IMR-90 (cell line): ENCODE measurements around the gene KCNK15. TPM values are rescaled to one million over a fixed set of nuclear protein-coding genes. Genes with fewer than 3 reads are reported as not detected.

Experiments used
- ATAC-seq: fragments of 200-7000 bp; cut with Tn5 transposase; 2 replicates; pipeline ENCODE4 v1.9.1; 2020; ENCODE audit warnings: low read depth, mild to moderate bottlenecking, moderate library complexity
- BruUV-seq: library from RNA; stranded (reverse); fragments of 400-500 nt; replicated peaks from 2 replicates; lab custom pipeline; 2021; lab: Mats Ljungman, UMichigan
- CTCF ChIA-PET: fragments of 300-600 bp; formaldehyde crosslinking; extraction: SDS; loops from one replicate; lab custom pipeline; 2021; ENCODE audit warnings: antibody characterized with exemption; lab: Yijun Ruan, JAX
- POLR2A ChIA-PET: fragments of 300-600 bp; sonication (Branson Sonifier 250); formaldehyde crosslinking; loops from one replicate; lab custom pipeline; 2022; ENCODE audit warnings: antibody characterized with exemption; ENCODE audit not compliant: unreplicated experiment; lab: Charles Lee
- DNase-seq: peaks from one replicate; pipeline ENCODE4 v3.0.0; 2013
- H2AFZ ChIP-seq: replicated peaks from 2 replicates; pipeline ENCODE3; 2013; ENCODE audit warnings: low read length, mild to moderate bottlenecking; ENCODE audit not compliant: poor library complexity
- H2AK5ac ChIP-seq: 2 replicates; pipeline ENCODE4 v1.6.1; 2013; ENCODE audit warnings: low read depth, low read length, inconsistent platforms
- H2AK9ac ChIP-seq: replicated peaks from 2 replicates; pipeline ENCODE3; 2013; ENCODE audit warnings: mild to moderate bottlenecking, low read depth, low read length, moderate library complexity; ENCODE audit not compliant: poor library complexity
- H2BK120ac ChIP-seq: 2 replicates; pipeline ENCODE4 v1.6.1; 2013; ENCODE audit warnings: low read depth, low read length, inconsistent platforms
- H2BK15ac ChIP-seq: 3 replicates; pipeline ENCODE4 v1.6.1; 2013; ENCODE audit warnings: low read depth, low read length, inconsistent platforms
- H2BK20ac ChIP-seq: 2 replicates; pipeline ENCODE4 v1.6.1; 2013; ENCODE audit warnings: low read depth, mild to moderate bottlenecking, inconsistent platforms, low read length, moderate library complexity
- H2BK5ac ChIP-seq: 2 replicates; pipeline ENCODE4 v1.6.1; 2013; ENCODE audit warnings: mild to moderate bottlenecking, low read depth, low read length, inconsistent platforms; ENCODE audit not compliant: poor library complexity, severe bottlenecking
- H3K14ac ChIP-seq: replicated peaks from 2 replicates; pipeline ENCODE4 v1.6.1; 2013; ENCODE audit warnings: low read depth, low read length, inconsistent platforms
- H3K18ac ChIP-seq: 2 replicates; pipeline ENCODE4 v1.6.1; 2013; ENCODE audit warnings: low read depth, low read length, control low read depth
- H3K23ac ChIP-seq: 2 replicates; pipeline ENCODE4 v1.6.1; 2013; ENCODE audit warnings: low read depth, low read length, inconsistent platforms
- H3K27ac ChIP-seq: 2 replicates; pipeline ENCODE4 v1.5.1; 2013; ENCODE audit warnings: mild to moderate bottlenecking, control low read depth, low read length; ENCODE audit not compliant: insufficient read depth
- H3K27me3 ChIP-seq: 2 replicates; pipeline ENCODE4 v1.6.1; 2013; ENCODE audit warnings: low read length; ENCODE audit not compliant: control insufficient read depth, insufficient read depth
- H3K36me3 ChIP-seq: 2 replicates; pipeline ENCODE4 v1.6.1; 2013; ENCODE audit warnings: low read length, mixed read lengths; ENCODE audit not compliant: control insufficient read depth, insufficient read depth
- H3K4ac ChIP-seq: 2 replicates; pipeline ENCODE4 v1.6.1; 2013; ENCODE audit warnings: low read depth, low read length, inconsistent platforms
- H3K4me1 ChIP-seq: 2 replicates; pipeline ENCODE4 v1.6.1; 2013; ENCODE audit warnings: low read length, mixed read lengths; ENCODE audit not compliant: control insufficient read depth, insufficient read depth
- H3K4me2 ChIP-seq: 2 replicates; pipeline ENCODE4 v1.6.1; 2013; ENCODE audit warnings: low read depth, mild to moderate bottlenecking, control low read depth, low read length, moderate library complexity
- H3K4me3 ChIP-seq: 2 replicates; pipeline ENCODE4 v1.5.1; 2013; ENCODE audit warnings: low read depth, mild to moderate bottlenecking, control low read depth, low read length, moderate library complexity; ENCODE audit not compliant: insufficient read depth
- H3K56ac ChIP-seq: 2 replicates; pipeline ENCODE4 v1.6.1; 2013; ENCODE audit warnings: low read length, inconsistent platforms; ENCODE audit not compliant: insufficient read depth; ENCODE audit errors: extremely low read depth
- H3K79me1 ChIP-seq, 2 experiments: 2 replicates each; pipeline ENCODE4 v1.6.1; 2013; ENCODE audit warnings: low read length in 2 of 2, inconsistent platforms in 1 of 2, low read depth in 1 of 2
- H3K9ac ChIP-seq: 2 replicates; pipeline ENCODE4 v1.6.1; 2013; ENCODE audit warnings: low read depth, low read length, control low read depth
- H3K9me1 ChIP-seq: 2 replicates; pipeline ENCODE4 v1.6.1; 2013; ENCODE audit warnings: low read length, inconsistent platforms; ENCODE audit not compliant: insufficient read depth
- H3K9me3 ChIP-seq: 2 replicates; pipeline ENCODE4 v1.6.1; 2013; ENCODE audit warnings: low read length; ENCODE audit not compliant: control insufficient read depth, insufficient read depth
- H4K20me1 ChIP-seq: 2 replicates; pipeline ENCODE4 v1.6.1; 2013; ENCODE audit warnings: low read length, inconsistent platforms; ENCODE audit not compliant: insufficient read depth
- H4K5ac ChIP-seq: 2 replicates; pipeline ENCODE4 v1.6.1; 2013; ENCODE audit warnings: mild to moderate bottlenecking, low read depth, low read length, control low read depth
- H4K8ac ChIP-seq, 2 experiments: 2 replicates each; pipeline ENCODE4 v1.6.1; 2013; ENCODE audit warnings: low read depth in 2 of 2, low read length in 2 of 2, control low read depth in 1 of 2, inconsistent platforms in 1 of 2
- H4K91ac ChIP-seq: 2 replicates; pipeline ENCODE4 v1.6.1; 2013; ENCODE audit warnings: low read depth, low read length, inconsistent platforms; ENCODE audit not compliant: insufficient read depth
- BHLHE40 ChIP-seq: fragments of 150-350 bp; IDR thresholded peaks from 2 replicates; pipeline ENCODE4 v1.6.1; 2016; ENCODE audit warnings: mild to moderate bottlenecking, low read depth, low read length
- MAFK ChIP-seq: IDR thresholded peaks from 2 replicates; pipeline ENCODE4 v1.6.1; 2012; ENCODE audit warnings: low read depth, low read length, improper control_type of control experiment
- MAZ ChIP-seq: IDR thresholded peaks from 2 replicates; pipeline ENCODE4 v1.6.1; 2012; ENCODE audit warnings: low read depth, mild to moderate bottlenecking, low read length, improper control_type of control experiment, moderate library complexity, borderline replicate concordance
- MXI1 ChIP-seq: IDR thresholded peaks from 2 replicates; pipeline ENCODE4 v1.6.1; 2012; ENCODE audit warnings: low read depth, mild to moderate bottlenecking, low read length, moderate library complexity, borderline replicate concordance
- RAD21 ChIP-seq: IDR thresholded peaks from 2 replicates; pipeline ENCODE4 v1.6.1; 2012; ENCODE audit warnings: low read length, improper control_type of control experiment
- RFX5 ChIP-seq: IDR thresholded peaks from 2 replicates; pipeline ENCODE4 v1.8.0; 2012; ENCODE audit warnings: low read depth, mild to moderate bottlenecking, low read length, moderate library complexity
- SMC3 ChIP-seq: fragments of 150-350 bp; IDR thresholded peaks from 2 replicates; pipeline ENCODE4 v1.6.1; 2016; ENCODE audit warnings: low read depth, mild to moderate bottlenecking, antibody characterized with exemption, low read length, moderate library complexity
- WGBS, 2 experiments: methylation state at CpG; one replicate each; pipeline versions ENCODE4 v1.1.5 to v1.1.7; 2013; ENCODE audit warnings: missing lambda C conversion rate in 2 of 2; ENCODE audit not compliant: insufficient read length in 1 of 2; ENCODE audit errors: extremely low coverage in 2 of 2; 5-methylcytosine and 5-hydroxymethylcytosine counted together
- dilution Hi-C: fragments of 300-500 bp; cut with HindIII; formaldehyde crosslinking; loops from one replicate; pipeline ENCODE4 v1.14.3; 2018; ENCODE audit warnings: low sequenced_read_pairs; ENCODE audit not compliant: unreplicated experiment
- in situ Hi-C: fragments of 300-500 bp; cut with MboI; formaldehyde crosslinking; loops from 3 replicates; pipeline ENCODE4 v1.14.3; 2019; ENCODE audit warnings: low sequenced_read_pairs, inconsistent platforms, mixed read lengths
- intact Hi-C: fragments of 100-400 bp; cut with micrococcal nuclease; formaldehyde crosslinking; loops from 2 replicates; pipeline ENCODE4 v1.10.0; 2022
- polyA plus RNA-seq, 3 experiments: library from polyadenylated mRNA; depleted of rRNA; stranded (reverse); fragments of >200 nt; gene quantifications; 2 replicates each; pipeline ENCODE4 v1.2.3, GENCODE V29; 2012; ENCODE audit warnings: low replicate concordance in 1 of 3
- total RNA-seq: library from RNA; depleted of rRNA; stranded (reverse); fragments of >200 nt; gene quantifications from 2 replicates; pipeline ENCODE4 v1.2.3, GENCODE V29; 2012
- TF ChIP-seq, protein P1 (sequence below): fragments of 150-350 bp; IDR thresholded peaks from 2 replicates; pipeline ENCODE4 v1.6.1; 2016; ENCODE audit warnings: low read depth, mild to moderate bottlenecking, low read length, moderate library complexity, borderline replicate concordance
- TF ChIP-seq, protein P2 (sequence below): fragments of 150-350 bp; IDR thresholded peaks from 2 replicates; pipeline ENCODE4 v1.6.1; 2017; ENCODE audit warnings: mild to moderate bottlenecking, antibody characterized with exemption, low read length, low read depth

Gene KCNK15
- total and polyA plus RNA-seq, 2 of the 4 experiments (the other 2 are of a cell fraction), result not detected

DNA sequence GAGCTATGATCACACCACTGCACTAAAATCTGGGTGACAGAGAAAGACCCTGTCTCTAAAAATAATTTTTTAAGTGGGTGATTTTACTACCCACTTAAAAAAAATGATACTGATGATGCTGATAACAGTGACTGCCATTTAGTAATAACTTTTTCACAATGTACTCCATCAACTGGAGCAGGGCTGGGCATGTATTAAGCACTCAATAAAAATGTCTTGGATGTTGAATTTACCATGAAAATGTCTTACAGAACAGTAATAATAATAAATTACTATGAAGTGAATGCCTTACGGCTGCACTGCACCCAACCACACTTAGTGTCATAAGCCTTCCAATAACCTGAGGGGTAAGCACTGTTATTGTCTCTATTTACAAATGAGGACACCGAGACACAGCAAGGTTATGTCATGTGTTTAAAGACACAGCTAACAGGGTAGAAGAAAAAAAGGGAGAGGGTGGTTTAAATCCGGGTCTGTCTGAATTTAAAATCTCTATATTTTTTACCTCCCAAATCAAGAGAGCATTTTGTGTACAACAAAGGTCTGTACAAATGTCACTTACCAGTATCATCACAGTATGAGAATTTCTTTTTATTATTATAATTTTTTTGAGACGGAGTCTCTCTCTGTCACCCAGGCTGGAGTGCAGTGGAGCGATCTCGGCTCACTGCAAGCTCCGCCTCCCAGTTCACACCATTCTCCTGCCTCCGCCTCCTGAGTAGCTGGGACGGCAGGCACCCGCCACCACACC, 43.2 kb downstream of the KCNK15 start:
- Histone ChIP-seq H3K4me3 (no peak overlapping the region), H3K4ac (no peak overlapping the region), H4K5ac (no peak overlapping the region), H3K14ac (no peak overlapping the region), H3K36me3 (no peaks in the 10 kb centered on the region), H3K56ac (no peak overlapping the region), H3K9me1 (no peaks in the 10 kb centered on the region), H3K79me1 (no peaks in the 10 kb centered on the region), H3K18ac (no peak overlapping the region), H3K23ac (no peak overlapping the region), H4K91ac (no peak overlapping the region), H2BK5ac (no peak overlapping the region), H3K27me3 (peaks cover 8% of the 10 kb centered on the region), H2AFZ (no peak overlapping the region), H2AK5ac (no peak overlapping the region), H3K4me1 (no peaks in the 10 kb centered on the region), H4K20me1 (no peaks in the 10 kb centered on the region), H2BK15ac (no peak overlapping the region), H2AK9ac (no peak overlapping the region), H3K4me2 (no peak overlapping the region), H3K27ac (no peak overlapping the region), H2BK20ac (no peak overlapping the region), H3K9ac (no peak overlapping the region), H4K8ac (no peak overlapping the region), H3K9me3 (no peaks in the 10 kb centered on the region), H2BK120ac (no peak overlapping the region)
- BruUV-seq, result no TSS peak
- ChIA-PET CTCF (no interaction called here), POLR2A (no interaction called here)
- dilution Hi-C loops, result no loop called here
- intact Hi-C loops, result no loop called here
- TF ChIP-seq RAD21, result no peak
- TF ChIP-seq, protein P1, sequence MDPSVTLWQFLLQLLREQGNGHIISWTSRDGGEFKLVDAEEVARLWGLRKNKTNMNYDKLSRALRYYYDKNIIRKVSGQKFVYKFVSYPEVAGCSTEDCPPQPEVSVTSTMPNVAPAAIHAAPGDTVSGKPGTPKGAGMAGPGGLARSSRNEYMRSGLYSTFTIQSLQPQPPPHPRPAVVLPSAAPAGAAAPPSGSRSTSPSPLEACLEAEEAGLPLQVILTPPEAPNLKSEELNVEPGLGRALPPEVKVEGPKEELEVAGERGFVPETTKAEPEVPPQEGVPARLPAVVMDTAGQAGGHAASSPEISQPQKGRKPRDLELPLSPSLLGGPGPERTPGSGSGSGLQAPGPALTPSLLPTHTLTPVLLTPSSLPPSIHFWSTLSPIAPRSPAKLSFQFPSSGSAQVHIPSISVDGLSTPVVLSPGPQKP, result no peak
- no peak for TF ChIP-seq MAZ
- no peak for TF ChIP-seq SMC3
- no peak for TF ChIP-seq BHLHE40
- no peak for TF ChIP-seq RFX5
- TF ChIP-seq, protein P2, sequence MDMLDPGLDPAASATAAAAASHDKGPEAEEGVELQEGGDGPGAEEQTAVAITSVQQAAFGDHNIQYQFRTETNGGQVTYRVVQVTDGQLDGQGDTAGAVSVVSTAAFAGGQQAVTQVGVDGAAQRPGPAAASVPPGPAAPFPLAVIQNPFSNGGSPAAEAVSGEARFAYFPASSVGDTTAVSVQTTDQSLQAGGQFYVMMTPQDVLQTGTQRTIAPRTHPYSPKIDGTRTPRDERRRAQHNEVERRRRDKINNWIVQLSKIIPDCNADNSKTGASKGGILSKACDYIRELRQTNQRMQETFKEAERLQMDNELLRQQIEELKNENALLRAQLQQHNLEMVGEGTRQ, result no peak
- no peak for TF ChIP-seq MAFK
- no peak for TF ChIP-seq MXI1
- ATAC-seq (no peak), DNase-seq (no peak)
- in situ Hi-C loops, result no loop called here
- no CpG with 5 or more reads among the region's 10 CpGs for WGBS, 2 experiments
